ENCODE measurements around the gene WNT1.

WNT1 gene

GRCh38 chr12:49019120-49019430 is 41.0 kb downstream of the WNT1 start:
- Histone ChIP-seq H3K4me3 (ENCODE audit: low read length) (peak overlapping the region; percentile 92), H3K27me3 (ENCODE audit: control insufficient read depth, insufficient read depth, low read length) (no peaks in the 10 kb centered on the region), H3K4me1 (ENCODE audit: control insufficient read depth, insufficient read depth, low read length) (peaks cover 11% of the 10 kb centered on the region), H3K9me3 (ENCODE audit: control insufficient read depth, low read length) (no peaks in the 10 kb centered on the region), H3K36me3 (ENCODE audit: control insufficient read depth, insufficient read depth, low read length) (peaks cover 7% of the 10 kb centered on the region), H3K9ac (ENCODE audit: low read length) (peak overlapping the region; percentile 91)

DNA sequence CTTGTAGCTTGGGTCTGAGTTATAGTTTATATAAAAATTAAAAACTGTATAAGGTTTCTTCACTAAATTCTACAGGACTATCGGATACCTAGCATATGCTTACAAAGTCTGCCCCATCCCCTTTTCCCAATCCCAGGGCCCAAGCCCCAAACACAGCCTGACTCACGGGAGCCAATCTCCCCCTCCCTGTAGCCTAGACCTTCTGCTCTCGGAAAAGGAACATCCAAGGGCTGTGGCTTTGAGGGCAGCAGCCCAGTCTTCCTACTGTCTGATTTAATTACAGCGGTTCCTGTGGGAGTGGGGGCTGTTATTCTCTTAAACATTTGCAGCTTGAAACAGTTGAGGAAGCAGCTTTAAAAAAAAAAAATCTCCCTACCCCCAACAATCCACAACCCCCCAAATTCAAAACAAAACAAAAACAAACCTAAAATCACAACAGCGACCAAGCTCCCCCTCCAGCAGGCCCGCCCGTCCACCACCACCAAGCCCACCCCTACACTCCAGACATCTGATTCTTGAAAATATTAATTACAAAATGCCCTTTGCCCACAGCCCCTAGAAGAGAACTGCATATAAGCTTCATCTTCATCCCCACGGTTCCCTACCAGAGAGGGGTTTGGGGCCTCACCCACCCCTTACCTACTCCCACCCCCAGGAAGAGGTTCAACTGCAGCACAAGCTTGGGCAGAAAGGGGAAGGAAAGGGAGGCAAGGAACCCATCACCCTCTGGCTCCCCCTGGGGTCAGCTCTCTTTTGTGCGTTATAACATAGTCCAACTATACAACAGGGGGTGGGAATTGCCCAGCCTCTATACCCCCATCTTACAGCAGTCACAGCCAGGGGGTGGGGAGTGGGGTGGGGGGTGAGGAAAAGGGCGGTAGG is 41.6 kb downstream of the WNT1 start:
- Histone ChIP-seq H3K9ac (ENCODE audit: low read length) (peak overlapping the region; percentile 91), H3K9me3 (ENCODE audit: control insufficient read depth, low read length) (no peaks in the 10 kb centered on the region), H3K27me3 (ENCODE audit: control insufficient read depth, insufficient read depth, low read length) (no peaks in the 10 kb centered on the region), H3K36me3 (ENCODE audit: control insufficient read depth, insufficient read depth, low read length) (peaks cover 7% of the 10 kb centered on the region), H3K4me1 (ENCODE audit: control insufficient read depth, insufficient read depth, low read length) (peaks cover 11% of the 10 kb centered on the region), H3K4me3 (ENCODE audit: low read length) (no peak overlapping the region)

- Histone ChIP-seq H3K4me3 (ENCODE audit: low read length) (no peak overlapping the region), H3K4me1 (ENCODE audit: control insufficient read depth, insufficient read depth, low read length) (peaks cover 11% of the 10 kb centered on the region), H3K9me3 (ENCODE audit: control insufficient read depth, low read length) (no peaks in the 10 kb centered on the region), H3K9ac (ENCODE audit: low read length) (no peak overlapping the region), H3K27me3 (ENCODE audit: control insufficient read depth, insufficient read depth, low read length) (no peaks in the 10 kb centered on the region), H3K36me3 (ENCODE audit: control insufficient read depth, insufficient read depth, low read length) (peaks cover 7% of the 10 kb centered on the region)
Observed at GRCh38 chr12:49020441-49020840, 42.3 kb downstream of the WNT1 start.

- Histone ChIP-seq H3K4me3 (ENCODE audit: low read length) (no peak overlapping the region), H3K36me3 (ENCODE audit: control insufficient read depth, insufficient read depth, low read length) (peaks cover 13% of the 10 kb centered on the region), H3K27me3 (ENCODE audit: control insufficient read depth, insufficient read depth, low read length) (no peaks in the 10 kb centered on the region)
Observed at GRCh38 chr12:49021292-49021915, 43.3 kb downstream of the WNT1 start.

GRCh38 chr12:49022558-49023178 is 44.5 kb downstream of the WNT1 start:
- Histone ChIP-seq H3K9ac (ENCODE audit: low read length) (no peak overlapping the region), H3K36me3 (ENCODE audit: control insufficient read depth, insufficient read depth, low read length) (peaks cover 17% of the 10 kb centered on the region), H3K27me3 (ENCODE audit: control insufficient read depth, insufficient read depth, low read length) (no peaks in the 10 kb centered on the region), H3K9me3 (ENCODE audit: control insufficient read depth, low read length) (no peaks in the 10 kb centered on the region), H3K4me3 (ENCODE audit: low read length) (no peak overlapping the region), H3K4me1 (ENCODE audit: control insufficient read depth, insufficient read depth, low read length) (peaks cover 8% of the 10 kb centered on the region)

More at GRCh38 chr12:49021292-49021915, 43.3 kb downstream of the WNT1 start:
- Histone ChIP-seq H3K9ac (ENCODE audit: low read length) (no peak overlapping the region), H3K4me1 (ENCODE audit: control insufficient read depth, insufficient read depth, low read length) (peaks cover 11% of the 10 kb centered on the region), H3K9me3 (ENCODE audit: control insufficient read depth, low read length) (no peaks in the 10 kb centered on the region)

GRCh38 chr12:49023812-49024211 is 45.7 kb downstream of the WNT1 start:
- no peaks in the 10 kb centered on the region for H3K27me3 ChIP-seq (ENCODE audit: control insufficient read depth, insufficient read depth, low read length)
- H3K36me3 ChIP-seq (ENCODE audit: control insufficient read depth, insufficient read depth, low read length), result peaks cover 28% of the 10 kb centered on the region
- no peak overlapping the region for H3K9ac ChIP-seq (ENCODE audit: low read length)
- H3K9me3 ChIP-seq (ENCODE audit: control insufficient read depth, low read length), result no peaks in the 10 kb centered on the region
- H3K4me3 ChIP-seq (ENCODE audit: low read length), result no peak overlapping the region
- H3K4me1 ChIP-seq (ENCODE audit: control insufficient read depth, insufficient read depth, low read length), result peaks cover 6% of the 10 kb centered on the region

- Histone ChIP-seq H3K36me3 (ENCODE audit: control insufficient read depth, insufficient read depth, low read length) (peaks cover 30% of the 10 kb centered on the region), H3K4me3 (ENCODE audit: low read length) (no peak overlapping the region), H3K4me1 (ENCODE audit: control insufficient read depth, insufficient read depth, low read length) (peaks cover under 1% of the 10 kb centered on the region), H3K27me3 (ENCODE audit: control insufficient read depth, insufficient read depth, low read length) (no peaks in the 10 kb centered on the region), H3K9ac (ENCODE audit: low read length) (no peak overlapping the region), H3K9me3 (ENCODE audit: control insufficient read depth, low read length) (no peaks in the 10 kb centered on the region)
Observed at GRCh38 chr12:49024543-49024942, 46.4 kb downstream of the WNT1 start.

GRCh38 chr12:49025463-49025862 is 47.3 kb downstream of the WNT1 start:
- Histone ChIP-seq H3K4me3 (ENCODE audit: low read length) (no peak overlapping the region), H3K9me3 (ENCODE audit: control insufficient read depth, low read length) (no peaks in the 10 kb centered on the region), H3K9ac (ENCODE audit: low read length) (no peak overlapping the region), H3K36me3 (ENCODE audit: control insufficient read depth, insufficient read depth, low read length) (peaks cover 30% of the 10 kb centered on the region), H3K4me1 (ENCODE audit: control insufficient read depth, insufficient read depth, low read length) (no peaks in the 10 kb centered on the region), H3K27me3 (ENCODE audit: control insufficient read depth, insufficient read depth, low read length) (no peaks in the 10 kb centered on the region)

- Histone ChIP-seq H3K36me3 (ENCODE audit: control insufficient read depth, insufficient read depth, low read length) (peaks cover 37% of the 10 kb centered on the region), H3K4me3 (ENCODE audit: low read length) (no peak overlapping the region), H3K9me3 (ENCODE audit: control insufficient read depth, low read length) (no peaks in the 10 kb centered on the region), H3K27me3 (ENCODE audit: control insufficient read depth, insufficient read depth, low read length) (no peaks in the 10 kb centered on the region), H3K9ac (ENCODE audit: low read length) (no peak overlapping the region), H3K4me1 (ENCODE audit: control insufficient read depth, insufficient read depth, low read length) (no peaks in the 10 kb centered on the region)
Observed at GRCh38 chr12:49026101-49026500, 48.0 kb downstream of the WNT1 start.

DNA sequence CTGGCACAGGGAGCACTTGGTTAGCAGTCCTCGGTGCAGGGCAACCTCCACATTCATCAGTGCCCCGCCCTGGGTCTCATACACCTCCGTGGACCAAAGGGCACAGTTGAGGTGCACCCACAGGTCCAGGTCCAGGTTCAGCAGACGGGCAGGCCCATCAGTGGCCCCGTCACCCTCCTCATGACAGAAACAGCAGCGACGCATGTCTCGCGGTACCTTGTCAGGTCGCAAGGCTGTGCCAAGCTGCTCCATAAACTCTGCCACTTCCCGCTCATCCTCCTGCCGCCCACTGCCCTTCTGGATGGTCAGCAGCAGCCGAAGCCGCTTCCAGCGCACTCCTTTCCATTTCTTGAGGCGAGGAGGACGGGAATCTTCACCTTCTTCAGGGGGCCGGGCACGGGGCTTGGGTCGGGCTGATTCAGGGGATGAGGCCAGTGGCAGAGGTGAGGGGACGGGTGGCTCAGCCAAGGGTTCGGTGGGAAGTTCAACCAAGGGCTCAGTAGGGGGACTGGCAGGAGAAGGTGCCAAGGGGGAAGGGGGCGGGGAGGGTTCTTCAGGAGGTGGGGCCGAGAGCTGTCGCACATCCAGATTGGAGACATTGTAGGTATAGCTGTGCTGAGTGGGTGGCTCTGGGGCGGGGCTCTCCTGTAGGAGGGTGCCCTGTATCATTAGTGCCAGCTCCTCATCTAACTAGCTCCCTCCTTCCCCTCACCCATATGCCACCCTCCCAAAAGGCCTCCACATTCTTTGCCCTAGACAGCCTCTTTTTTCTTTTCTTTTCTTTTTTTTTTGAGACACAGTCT is 48.8 kb downstream of the WNT1 start:
- no peaks in the 10 kb centered on the region for H3K9me3 ChIP-seq (ENCODE audit: control insufficient read depth, low read length)
- H3K4me1 ChIP-seq (ENCODE audit: control insufficient read depth, insufficient read depth, low read length), result no peaks in the 10 kb centered on the region
- H3K27me3 ChIP-seq (ENCODE audit: control insufficient read depth, insufficient read depth, low read length), result no peaks in the 10 kb centered on the region
- H3K9ac ChIP-seq (ENCODE audit: low read length), result no peak overlapping the region
- H3K4me3 ChIP-seq (ENCODE audit: low read length), result no peak overlapping the region
- H3K36me3 ChIP-seq (ENCODE audit: control insufficient read depth, insufficient read depth, low read length), result peaks cover 36% of the 10 kb centered on the region

DNA sequence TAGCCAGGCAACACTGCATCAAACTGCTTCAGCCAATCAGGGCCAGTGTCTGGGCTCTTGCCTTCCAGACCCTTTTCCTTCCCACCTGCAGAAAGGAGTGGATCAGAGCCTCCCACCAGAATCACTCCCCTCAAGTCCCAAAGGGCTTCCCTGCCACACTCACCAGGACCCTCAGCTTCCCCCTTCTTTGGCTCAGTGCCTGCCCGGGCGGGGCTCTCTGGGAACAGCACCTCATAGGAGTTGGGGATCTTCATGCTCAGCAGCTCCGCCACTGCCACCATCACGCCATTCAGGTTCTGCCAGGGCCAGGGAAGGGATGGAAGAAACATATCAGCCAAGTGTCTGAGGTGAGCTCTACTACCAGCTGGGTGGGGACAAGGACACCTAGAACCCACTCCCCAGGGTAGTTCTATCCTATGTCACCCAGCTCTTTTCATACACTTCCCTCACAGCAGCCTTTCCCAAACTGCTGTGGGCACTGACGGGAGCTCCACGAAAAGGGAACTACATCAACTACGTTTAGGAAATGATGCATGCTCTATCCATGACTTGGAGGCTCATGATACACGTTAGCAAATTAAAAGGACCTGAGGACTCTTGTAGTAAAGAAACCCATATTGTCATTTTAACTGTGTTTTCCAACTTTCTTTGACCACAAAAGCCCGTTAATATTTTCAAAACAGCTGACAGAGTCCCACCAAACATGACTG is 49.9 kb downstream of the WNT1 start:
- Histone ChIP-seq H3K4me3 (ENCODE audit: low read length) (no peak overlapping the region), H3K4me1 (ENCODE audit: control insufficient read depth, insufficient read depth, low read length) (no peaks in the 10 kb centered on the region), H3K36me3 (ENCODE audit: control insufficient read depth, insufficient read depth, low read length) (peaks cover 38% of the 10 kb centered on the region), H3K9me3 (ENCODE audit: control insufficient read depth, low read length) (no peaks in the 10 kb centered on the region), H3K9ac (ENCODE audit: low read length) (no peak overlapping the region), H3K27me3 (ENCODE audit: control insufficient read depth, insufficient read depth, low read length) (no peaks in the 10 kb centered on the region)

Measured in mucosa of stomach (tissue), 1 donor.